Sigmoid colon (tissue), 4 donors: ENCODE data around the gene MAGEA4.

ENCODE experiments used
- POLR2A ChIP-seq, 2 donors: fragments of 450-650 bp; IDR thresholded peaks; one replicate each; pipeline ENCODE4 v1.6.1; 2016; ENCODE audit warnings: antibody characterized with exemption in 2 of 2, mild to moderate bottlenecking in 2 of 2, moderate library complexity in 2 of 2
- POLR2AphosphoS5 ChIP-seq, 4 donors: sonication (generic); formaldehyde crosslinking; IDR thresholded peaks; one replicate each; pipeline ENCODE4 v1.6.1; 2017; ENCODE audit warnings: antibody characterized with exemption in 4 of 4
- TF ChIP-seq, protein P1 (sequence below), 4 experiments: fragments of 450-650 bp in 3 of 4; fragments of 200-600 bp in 1 of 4; IDR thresholded peaks; one replicate each; pipeline ENCODE4 v1.5.1; 2016 to 2019; ENCODE audit warnings: antibody characterized with exemption in 4 of 4, mild to moderate bottlenecking in 3 of 4, moderate library complexity in 2 of 4

DNA sequence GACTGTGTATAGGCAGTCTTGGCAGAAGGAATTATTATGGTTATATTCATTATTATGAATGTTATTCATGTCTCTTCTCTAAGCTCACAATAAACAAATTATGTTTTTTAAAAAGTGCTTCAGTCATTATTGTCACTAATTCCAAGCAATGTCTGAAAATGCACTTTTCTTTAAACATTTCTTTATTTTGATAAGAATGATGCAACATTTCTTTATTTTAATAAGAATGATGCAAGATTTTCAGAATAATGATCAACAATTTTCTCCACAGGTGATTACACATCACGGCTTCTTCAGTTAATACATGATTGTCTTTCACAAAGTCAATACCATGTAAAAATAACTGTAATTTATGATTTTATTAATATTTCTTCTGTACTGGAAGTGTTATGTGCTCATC, 22.7 kb downstream of the MAGEA4 start:
- TF ChIP-seq, protein P1, sequence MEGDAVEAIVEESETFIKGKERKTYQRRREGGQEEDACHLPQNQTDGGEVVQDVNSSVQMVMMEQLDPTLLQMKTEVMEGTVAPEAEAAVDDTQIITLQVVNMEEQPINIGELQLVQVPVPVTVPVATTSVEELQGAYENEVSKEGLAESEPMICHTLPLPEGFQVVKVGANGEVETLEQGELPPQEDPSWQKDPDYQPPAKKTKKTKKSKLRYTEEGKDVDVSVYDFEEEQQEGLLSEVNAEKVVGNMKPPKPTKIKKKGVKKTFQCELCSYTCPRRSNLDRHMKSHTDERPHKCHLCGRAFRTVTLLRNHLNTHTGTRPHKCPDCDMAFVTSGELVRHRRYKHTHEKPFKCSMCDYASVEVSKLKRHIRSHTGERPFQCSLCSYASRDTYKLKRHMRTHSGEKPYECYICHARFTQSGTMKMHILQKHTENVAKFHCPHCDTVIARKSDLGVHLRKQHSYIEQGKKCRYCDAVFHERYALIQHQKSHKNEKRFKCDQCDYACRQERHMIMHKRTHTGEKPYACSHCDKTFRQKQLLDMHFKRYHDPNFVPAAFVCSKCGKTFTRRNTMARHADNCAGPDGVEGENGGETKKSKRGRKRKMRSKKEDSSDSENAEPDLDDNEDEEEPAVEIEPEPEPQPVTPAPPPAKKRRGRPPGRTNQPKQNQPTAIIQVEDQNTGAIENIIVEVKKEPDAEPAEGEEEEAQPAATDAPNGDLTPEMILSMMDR (IDR thresholded peaks at IDR 0.05): no peak
- TF ChIP-seq POLR2AphosphoS5 (IDR thresholded peaks at IDR 0.05) (no peak), POLR2A (IDR thresholded peaks at IDR 0.05) (no peak)
